T-helper 2 cell treated with Interferon-gamma antibody and Interleukin-4, amounts not matched to agents 5 μg/mL and 100 μg/mL, for 36 hours (primary cell): ENCODE measurements around the gene CASK.

Source experiments
- DNase-seq: peaks from one replicate; pipeline ENCODE4 v3.0.0; 2021; ENCODE audit warnings: low spot score
- H3K27ac Mint-ChIP-seq: one replicate; pipeline ENCODE4 v1.8.0; 2021; ENCODE audit warnings: mild to moderate bottlenecking, mixed read lengths
- H3K27me3 Mint-ChIP-seq: one replicate; pipeline ENCODE4 v1.8.0; 2021; ENCODE audit warnings: low read depth, mixed read lengths
- H3K36me3 Mint-ChIP-seq: one replicate; pipeline ENCODE4 v1.8.0; 2021; ENCODE audit warnings: low read depth, mixed read lengths
- H3K4me1 Mint-ChIP-seq: one replicate; pipeline ENCODE4 v1.8.0; 2021; ENCODE audit warnings: low read depth, mixed read lengths
- H3K4me3 Mint-ChIP-seq: one replicate; pipeline ENCODE4 v1.8.0; 2022; ENCODE audit warnings: mild to moderate bottlenecking, moderate library complexity, mixed read lengths
- H3K9me3 Mint-ChIP-seq: one replicate; pipeline ENCODE4 v1.8.0; 2021; ENCODE audit warnings: mixed read lengths

The CASK gene

DNA sequence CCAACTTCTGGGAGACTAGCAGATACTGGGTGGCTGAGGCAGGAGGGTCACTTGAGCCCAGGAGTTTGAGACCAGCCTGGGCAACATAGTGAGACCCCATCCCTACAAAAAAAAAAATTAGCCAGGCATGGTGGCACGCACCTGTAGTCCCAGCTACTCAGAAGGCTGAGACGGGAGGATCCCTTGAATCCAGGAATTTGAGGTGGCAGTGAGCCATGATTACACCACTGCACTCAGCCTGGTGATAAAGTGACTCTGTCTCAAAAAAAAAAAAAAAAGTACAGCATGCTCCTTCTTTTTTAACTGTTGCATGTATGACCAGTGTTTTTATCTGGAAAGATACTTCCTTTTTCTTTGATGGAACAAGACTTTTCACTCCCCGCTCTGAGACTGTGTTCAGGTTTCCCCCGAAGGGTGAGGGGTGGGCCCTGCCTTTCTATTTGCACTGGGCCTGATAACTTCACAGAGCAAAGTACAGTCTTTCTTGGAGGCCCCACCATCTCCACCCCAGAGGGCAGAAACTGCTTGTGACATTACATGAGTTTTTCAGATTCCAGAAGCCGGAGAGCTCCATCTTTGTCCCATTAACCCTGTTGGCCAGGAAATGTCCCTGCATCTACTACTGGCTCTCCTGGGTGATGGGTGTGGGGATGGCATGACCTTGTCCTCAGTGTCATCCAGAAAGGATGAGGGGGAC, 441.1 kb downstream of the CASK start:
- DNase-seq, result no peak
- Mint-ChIP-seq H3K36me3 (no peaks in the 10 kb centered on the region), H3K9me3 (no peaks in the 10 kb centered on the region), H3K4me3 (no peak overlapping the region), H3K27me3 (peaks cover under 1% of the 10 kb centered on the region), H3K4me1 (no peaks in the 10 kb centered on the region), H3K27ac (no peak overlapping the region)

DNA sequence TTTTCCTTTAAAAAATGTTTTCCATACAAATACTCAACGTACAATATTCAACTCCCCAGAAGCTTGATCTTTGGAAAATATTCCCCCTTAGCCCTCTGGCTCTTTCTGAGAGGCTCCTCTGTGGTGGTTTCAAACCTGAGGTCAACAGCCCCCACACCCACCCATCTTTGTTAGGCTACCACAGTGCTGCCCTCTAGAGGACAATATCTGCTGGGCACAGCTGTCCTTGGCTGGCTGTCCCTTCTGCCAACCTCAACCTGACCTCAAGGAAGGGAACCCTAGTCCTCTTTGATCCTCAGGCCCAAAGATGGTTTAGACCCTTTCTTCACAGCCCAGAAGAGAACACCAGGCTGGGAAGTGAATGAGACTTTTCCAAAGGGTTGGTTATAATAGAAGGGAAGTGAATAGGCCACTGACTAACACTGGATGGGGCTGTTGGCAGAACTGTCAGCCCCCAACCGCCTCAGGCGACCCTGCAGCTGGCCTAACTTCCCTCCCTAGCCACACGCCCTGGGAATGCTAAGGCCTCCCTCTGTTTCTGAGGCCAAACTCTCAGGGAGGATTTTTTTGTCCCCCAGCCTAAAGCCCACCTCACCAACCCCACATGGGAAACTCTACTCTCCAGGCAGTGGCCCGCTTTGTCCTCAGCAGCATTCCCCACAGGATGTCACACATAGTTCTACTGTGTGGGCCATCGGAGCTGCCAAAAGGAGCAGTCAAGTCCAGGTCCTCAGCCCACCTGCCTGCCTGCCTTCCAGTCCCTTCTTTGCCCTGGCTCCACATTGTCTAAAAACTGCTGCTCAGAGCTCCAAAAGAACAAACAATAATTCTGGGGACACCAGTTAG, 441.9 kb downstream of the CASK start:
- H3K4me1 Mint-ChIP-seq, result no peaks in the 10 kb centered on the region
- H3K36me3 Mint-ChIP-seq, result no peaks in the 10 kb centered on the region
- H3K4me3 Mint-ChIP-seq, result no peak overlapping the region
- H3K9me3 Mint-ChIP-seq, result no peaks in the 10 kb centered on the region
- H3K27ac Mint-ChIP-seq, result no peak overlapping the region
- no peaks in the 10 kb centered on the region for H3K27me3 Mint-ChIP-seq
- no peak for DNase-seq

DNA sequence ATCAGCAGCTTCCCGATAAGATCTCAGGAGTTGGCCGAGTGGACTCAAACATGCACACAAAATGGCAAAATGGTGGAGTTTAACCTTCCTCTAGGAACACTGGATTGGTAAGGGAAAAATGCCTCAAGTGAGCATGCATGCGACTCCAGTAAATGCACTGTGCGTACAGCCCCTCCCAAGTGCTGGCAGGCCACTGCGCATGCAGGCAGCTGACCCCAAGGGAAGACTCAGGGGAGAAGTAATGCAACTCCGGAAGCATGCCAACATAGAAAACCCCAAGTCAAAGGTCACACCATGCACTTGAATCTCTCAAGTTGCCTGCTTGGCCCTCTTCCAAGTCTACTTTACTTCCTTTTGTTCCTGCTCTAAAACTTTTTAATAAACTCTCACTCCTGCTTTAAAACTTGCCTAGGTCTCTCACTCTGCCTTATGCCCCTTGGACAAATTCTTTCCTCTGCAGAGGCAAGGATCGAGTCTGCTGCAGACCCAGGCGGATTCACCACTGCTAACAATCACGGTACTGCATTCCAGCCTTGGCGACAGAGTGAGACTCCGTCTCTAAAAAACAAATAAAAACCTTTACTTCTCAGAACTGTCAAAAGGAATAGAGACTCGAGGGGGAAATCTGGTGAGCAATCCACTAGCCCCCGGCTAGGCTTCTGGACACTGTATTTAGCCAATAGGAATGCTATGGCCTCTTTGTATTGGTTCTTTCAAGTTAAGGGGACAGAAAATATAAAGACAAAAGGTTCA, 442.7 kb downstream of the CASK start:
- Mint-ChIP-seq H3K27ac (no peak overlapping the region), H3K4me1 (no peaks in the 10 kb centered on the region), H3K27me3 (no peaks in the 10 kb centered on the region), H3K9me3 (no peaks in the 10 kb centered on the region), H3K36me3 (no peaks in the 10 kb centered on the region), H3K4me3 (no peak overlapping the region)
- no peak for DNase-seq

DNA sequence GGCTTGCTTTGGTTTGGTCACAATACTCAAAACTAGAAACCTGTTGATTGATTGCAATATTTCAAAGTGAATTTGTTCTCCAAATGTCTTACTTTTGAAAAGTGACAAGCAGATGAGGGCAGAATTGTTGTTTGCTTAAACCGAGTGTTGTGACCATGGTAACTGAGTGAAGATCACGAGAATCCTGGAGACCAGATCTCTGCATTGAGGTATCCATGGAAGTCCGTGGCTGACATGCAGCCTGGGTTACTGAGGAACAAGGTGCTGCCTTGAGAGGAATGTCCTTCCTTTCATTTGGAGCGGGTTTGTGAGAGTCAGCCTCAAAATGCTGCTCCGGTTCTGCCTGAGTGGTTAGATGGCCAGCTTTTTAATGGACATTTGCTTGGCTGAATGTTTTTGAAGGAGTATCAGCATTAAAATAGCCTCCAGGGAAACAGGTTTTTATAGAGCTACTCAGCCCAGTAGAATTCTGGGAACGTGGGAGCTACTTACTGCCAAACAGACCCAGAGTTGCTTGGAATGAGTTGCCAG, 444.9 kb downstream of the CASK start:
- Mint-ChIP-seq H3K27ac (no peak overlapping the region), H3K27me3 (no peaks in the 10 kb centered on the region), H3K9me3 (no peaks in the 10 kb centered on the region), H3K36me3 (no peaks in the 10 kb centered on the region), H3K4me3 (no peak overlapping the region), H3K4me1 (no peaks in the 10 kb centered on the region)
- DNase-seq, result no peak

DNA sequence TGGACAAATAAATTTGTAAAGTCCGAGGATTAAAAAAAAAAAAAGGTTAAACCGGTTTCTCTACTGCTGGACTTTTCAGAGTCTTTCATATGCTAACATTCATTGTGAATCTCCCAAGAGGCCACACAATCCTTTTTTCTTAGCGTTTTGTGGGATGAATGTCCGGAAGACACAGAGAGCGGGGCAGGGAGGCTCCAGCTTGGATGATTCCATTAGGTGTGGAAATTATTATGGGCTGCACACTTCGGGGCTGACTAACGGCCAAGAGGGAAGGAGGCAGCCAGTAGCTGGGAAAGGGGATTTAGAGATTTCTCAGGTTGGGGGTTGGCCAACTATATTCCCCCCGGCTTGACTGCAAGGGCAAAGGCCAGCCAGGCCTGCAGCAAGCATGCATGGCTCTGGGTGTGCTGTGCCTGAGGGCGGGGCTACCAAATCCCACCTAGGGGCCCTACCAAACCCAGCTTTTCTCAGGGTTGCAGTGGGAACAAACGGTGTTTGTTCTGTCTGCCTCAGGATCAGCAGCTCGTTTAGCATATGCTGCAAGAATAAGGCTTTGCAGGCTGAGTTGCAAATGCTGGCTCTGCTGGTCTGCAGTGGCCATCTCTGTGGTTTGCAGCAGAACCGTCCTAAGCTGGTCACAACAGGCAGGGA, 447.6 kb downstream of the CASK start:
- H3K4me1 Mint-ChIP-seq, result no peaks in the 10 kb centered on the region
- H3K4me3 Mint-ChIP-seq, result no peak overlapping the region
- H3K27ac Mint-ChIP-seq, result no peak overlapping the region
- no peak for DNase-seq
- no peaks in the 10 kb centered on the region for H3K9me3 Mint-ChIP-seq
- no peaks in the 10 kb centered on the region for H3K27me3 Mint-ChIP-seq
- H3K36me3 Mint-ChIP-seq, result no peaks in the 10 kb centered on the region

DNA sequence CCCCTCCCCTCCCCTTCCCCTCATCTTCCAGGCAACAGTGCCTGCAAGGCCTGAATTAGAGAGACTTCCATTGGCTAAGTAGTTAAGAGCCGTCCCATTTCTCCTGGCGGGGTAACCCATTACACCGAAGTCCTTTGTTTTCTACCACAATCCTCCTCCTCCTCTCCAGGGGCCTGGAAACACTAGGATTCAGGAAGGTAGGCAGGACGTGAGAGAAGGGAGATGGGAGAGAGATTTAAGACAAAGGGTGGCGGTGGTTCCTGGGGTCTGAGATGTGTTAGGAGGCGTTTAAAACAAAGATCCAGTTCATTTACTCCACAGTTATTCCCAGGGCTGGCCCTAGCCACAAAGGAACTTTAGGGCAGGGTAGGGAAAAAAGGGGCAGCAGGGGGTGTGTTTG, 448.2 kb downstream of the CASK start:
- H3K27me3 Mint-ChIP-seq, result no peaks in the 10 kb centered on the region
- no peak for DNase-seq
- H3K4me1 Mint-ChIP-seq, result no peaks in the 10 kb centered on the region
- no peak overlapping the region for H3K4me3 Mint-ChIP-seq
- H3K9me3 Mint-ChIP-seq, result no peaks in the 10 kb centered on the region
- H3K27ac Mint-ChIP-seq, result no peak overlapping the region
- H3K36me3 Mint-ChIP-seq, result no peaks in the 10 kb centered on the region

DNA sequence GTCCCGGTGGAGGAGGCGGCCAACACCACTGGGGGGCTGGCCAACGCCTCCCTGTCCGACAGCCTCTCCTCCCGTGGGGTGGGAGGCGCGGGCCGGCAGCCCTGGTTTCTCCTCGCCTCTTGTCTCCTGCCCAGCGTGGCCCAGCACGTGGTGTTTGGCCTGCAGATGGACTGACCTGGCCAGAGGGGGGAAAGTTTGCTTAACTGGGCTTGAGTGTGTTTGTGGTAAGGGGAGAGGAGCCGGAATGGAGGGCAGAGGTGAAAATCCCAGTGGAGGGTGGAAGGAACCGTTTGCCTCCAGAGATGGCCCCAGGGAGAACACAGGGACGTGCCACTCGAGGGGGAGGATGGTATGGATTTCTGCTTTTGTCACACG, 448.6 kb downstream of the CASK start:
- H3K27me3 Mint-ChIP-seq, result no peaks in the 10 kb centered on the region
- no peak for DNase-seq
- H3K27ac Mint-ChIP-seq, result no peak overlapping the region
- no peaks in the 10 kb centered on the region for H3K9me3 Mint-ChIP-seq
- no peak overlapping the region for H3K4me3 Mint-ChIP-seq
- H3K4me1 Mint-ChIP-seq, result peaks cover 4% of the 10 kb centered on the region
- no peaks in the 10 kb centered on the region for H3K36me3 Mint-ChIP-seq

DNA sequence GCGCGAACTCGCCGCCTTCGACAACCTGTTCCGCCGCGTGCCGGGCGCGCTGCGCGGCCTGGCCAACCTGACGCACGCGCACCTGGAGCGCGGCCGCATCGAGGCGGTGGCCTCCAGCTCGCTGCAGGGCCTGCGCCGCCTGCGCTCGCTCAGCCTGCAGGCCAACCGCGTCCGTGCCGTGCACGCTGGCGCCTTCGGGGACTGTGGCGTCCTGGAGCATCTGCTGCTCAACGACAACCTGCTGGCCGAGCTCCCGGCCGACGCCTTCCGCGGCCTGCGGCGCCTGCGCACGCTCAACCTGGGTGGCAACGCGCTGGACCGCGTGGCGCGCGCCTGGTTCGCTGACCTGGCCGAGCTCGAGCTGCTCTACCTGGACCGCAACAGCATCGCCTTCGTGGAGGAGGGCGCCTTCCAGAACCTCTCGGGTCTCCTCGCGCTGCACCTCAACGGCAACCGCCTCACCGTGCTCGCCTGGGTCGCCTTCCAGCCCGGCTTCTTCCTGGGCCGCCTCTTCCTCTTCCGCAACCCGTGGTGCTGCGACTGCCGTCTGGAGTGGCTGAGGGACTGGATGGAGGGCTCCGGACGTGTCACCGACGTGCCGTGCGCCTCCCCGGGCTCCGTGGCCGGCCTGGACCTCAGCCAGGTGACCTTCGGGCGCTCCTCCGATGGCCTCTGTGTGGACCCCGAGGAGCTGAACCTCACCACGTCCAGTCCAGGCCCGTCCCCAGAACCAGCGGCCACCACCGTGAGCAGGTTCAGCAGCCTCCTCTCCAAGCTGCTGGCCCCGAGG, 449.2 kb downstream of the CASK start:
- DNase-seq, result no peak
- H3K27me3 Mint-ChIP-seq, result no peaks in the 10 kb centered on the region
- H3K27ac Mint-ChIP-seq, result no peak overlapping the region
- no peaks in the 10 kb centered on the region for H3K36me3 Mint-ChIP-seq
- peaks cover 4% of the 10 kb centered on the region for H3K4me1 Mint-ChIP-seq
- H3K4me3 Mint-ChIP-seq, result no peak overlapping the region
- no peaks in the 10 kb centered on the region for H3K9me3 Mint-ChIP-seq

DNA sequence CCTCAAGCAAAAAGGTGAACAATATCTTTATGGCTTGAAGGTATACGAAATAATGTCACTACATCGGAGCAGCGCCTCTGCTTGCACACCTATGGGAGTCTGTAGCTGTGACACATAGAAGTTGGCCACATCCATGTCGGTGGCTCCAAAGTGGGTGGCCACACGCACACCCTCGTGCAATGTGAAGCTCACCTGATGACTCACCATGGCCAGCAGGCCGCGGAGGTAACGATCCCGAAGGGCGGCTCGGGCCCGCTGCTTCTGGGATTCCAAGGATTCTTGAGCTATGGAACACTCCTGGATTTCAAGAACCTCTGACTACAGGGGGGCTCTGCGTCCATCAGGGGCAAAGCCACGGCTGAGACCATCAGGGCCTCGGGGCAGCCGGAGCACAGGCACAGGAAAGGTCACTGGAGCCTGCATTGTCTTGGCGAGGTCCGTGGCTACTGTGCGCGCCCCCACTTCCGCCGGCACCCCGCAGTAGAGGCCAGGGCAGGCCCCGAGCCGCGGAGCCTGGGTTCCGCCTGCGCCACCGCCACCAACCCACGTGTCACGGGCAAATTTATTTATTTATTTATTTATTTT, 451.0 kb downstream of the CASK start:
- H3K27ac Mint-ChIP-seq, result no peak overlapping the region
- H3K4me3 Mint-ChIP-seq, result no peak overlapping the region
- H3K4me1 Mint-ChIP-seq, result peaks cover 4% of the 10 kb centered on the region
- no peak for DNase-seq
- H3K27me3 Mint-ChIP-seq, result no peaks in the 10 kb centered on the region
- H3K36me3 Mint-ChIP-seq, result no peaks in the 10 kb centered on the region
- H3K9me3 Mint-ChIP-seq, result no peaks in the 10 kb centered on the region

DNA sequence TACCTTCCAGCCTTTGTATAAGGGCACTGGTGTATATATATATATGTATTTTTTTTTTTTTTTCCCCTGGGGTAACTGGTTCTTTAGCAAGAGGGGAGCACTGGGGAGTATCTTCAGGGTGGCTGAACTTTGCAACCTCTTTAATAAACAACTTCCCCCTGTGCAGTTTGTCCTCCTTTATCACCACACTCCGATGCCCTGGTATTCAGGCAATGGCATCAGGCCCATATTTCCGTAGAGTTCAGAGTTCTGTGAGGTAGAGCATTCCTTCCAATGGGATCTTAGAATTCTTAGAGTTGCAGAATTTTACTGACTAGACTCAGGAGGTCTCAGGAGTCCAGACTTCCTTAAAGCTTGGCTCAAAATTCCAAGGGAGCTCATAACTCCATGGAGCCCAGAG, 451.6 kb downstream of the CASK start:
- Mint-ChIP-seq H3K9me3 (no peaks in the 10 kb centered on the region), H3K27me3 (no peaks in the 10 kb centered on the region), H3K27ac (no peak overlapping the region), H3K36me3 (no peaks in the 10 kb centered on the region), H3K4me1 (peaks cover 4% of the 10 kb centered on the region), H3K4me3 (no peak overlapping the region)
- no peak for DNase-seq

DNA sequence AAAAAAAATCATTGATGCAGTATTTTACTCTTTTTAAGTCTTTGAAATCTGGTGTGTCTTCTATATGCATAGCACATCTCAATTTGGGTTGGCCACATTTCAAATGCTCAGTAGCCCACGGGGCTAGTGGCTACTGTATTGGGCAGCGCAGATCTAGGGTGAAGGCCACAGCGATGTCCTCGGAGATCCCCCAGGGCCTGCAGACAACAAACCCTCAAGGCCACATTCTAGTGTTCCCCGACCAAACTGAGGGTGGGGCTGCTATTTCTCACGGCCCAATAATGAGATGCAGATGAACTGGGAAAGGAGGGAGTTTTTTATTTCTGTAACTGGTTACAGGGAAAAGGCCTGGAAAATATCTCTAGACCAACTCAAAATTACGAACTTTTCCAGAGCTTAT, 452.6 kb downstream of the CASK start:
- DNase-seq, result no peak
- Mint-ChIP-seq H3K4me3 (no peak overlapping the region), H3K36me3 (no peaks in the 10 kb centered on the region), H3K27ac (no peak overlapping the region), H3K9me3 (no peaks in the 10 kb centered on the region), H3K27me3 (no peaks in the 10 kb centered on the region), H3K4me1 (peaks cover 4% of the 10 kb centered on the region)

DNA sequence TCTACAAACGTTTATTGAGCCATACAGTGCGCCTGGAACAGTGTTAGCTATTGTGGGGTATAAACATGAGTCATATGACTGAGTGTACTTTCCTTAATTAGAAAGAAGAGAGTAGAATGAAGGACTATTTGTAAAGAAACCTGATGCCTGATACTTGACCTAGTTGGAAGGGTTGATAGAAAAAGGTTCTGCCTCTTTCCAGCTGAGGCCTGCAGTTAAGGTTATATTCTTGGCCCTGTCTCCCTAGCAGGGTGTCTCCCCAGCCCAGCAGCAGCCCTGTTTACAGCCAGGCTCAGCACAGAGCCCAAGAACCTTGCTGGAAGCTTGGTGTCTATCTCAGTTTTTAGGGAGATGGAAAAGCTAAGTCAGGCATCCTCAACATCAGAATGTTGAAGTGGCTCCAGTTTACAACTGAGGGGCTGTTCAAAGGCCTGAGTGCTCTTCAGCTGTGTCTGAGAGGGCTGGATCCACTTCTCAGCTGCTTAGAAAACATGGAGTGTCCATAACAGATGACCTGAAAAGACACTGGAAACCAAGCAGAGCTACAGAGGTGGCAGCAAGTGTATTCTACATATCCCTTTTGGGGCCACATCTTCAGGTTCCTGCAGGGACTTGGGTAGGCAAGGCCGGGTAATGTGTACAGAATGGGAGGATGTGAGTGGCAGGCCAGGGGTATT, 454.6 kb downstream of the CASK start:
- no peak overlapping the region for H3K27ac Mint-ChIP-seq
- H3K4me3 Mint-ChIP-seq, result no peak overlapping the region
- H3K9me3 Mint-ChIP-seq, result no peaks in the 10 kb centered on the region
- no peaks in the 10 kb centered on the region for H3K36me3 Mint-ChIP-seq
- peaks cover 2% of the 10 kb centered on the region for H3K27me3 Mint-ChIP-seq
- H3K4me1 Mint-ChIP-seq, result peaks cover 4% of the 10 kb centered on the region
- DNase-seq, result no peak
